GM18861 (cell line): Measurements from ENCODE around the gene SLC48A1.

Source experiments
- ATAC-seq: cut with Tn5 transposase; IDR thresholded peaks from one replicate; pipeline ENCODE4 v1.9.1; 2021; ENCODE audit not compliant: unreplicated experiment

Gene SLC48A1

GRCh38 chr12:47821346-47821706, 48.3 kb downstream of the SLC48A1 start:
- ATAC-seq, result no peak

GRCh38 chr12:47822401-47822800, 49.4 kb downstream of the SLC48A1 start:
- ATAC-seq, result no peak

- no peak for ATAC-seq
These were observed 49.8 kb downstream of the SLC48A1 start for GRCh38 chr12:47822863-47823262.

- ATAC-seq, result no peak
These were observed 50.5 kb downstream of the SLC48A1 start for GRCh38 chr12:47823422-47824086.

- no peak for ATAC-seq
These were observed 51.2 kb downstream of the SLC48A1 start for GRCh38 chr12:47824198-47824597.

- ATAC-seq, result no peak
These were observed 51.6 kb downstream of the SLC48A1 start for GRCh38 chr12:47824635-47825034.

GRCh38 chr12:47825173-47825639, 52.2 kb downstream of the SLC48A1 start:
- no peak for ATAC-seq

GRCh38 chr12:47828008-47828975, 55.3 kb downstream of the SLC48A1 start:
- ATAC-seq, result no peak

GRCh38 chr12:47828976-47829482, 56.0 kb downstream of the SLC48A1 start:
- no peak for ATAC-seq

GRCh38 chr12:47829584-47829983, 56.5 kb downstream of the SLC48A1 start:
- ATAC-seq, result no peak
